NCI-H82 (cell line): ENCODE measurements around the gene PDLIM7.
"Not testable (repeated sequence)": the region's sequence is repeated elsewhere in the genome, so short reads cannot be mapped to it uniquely, and the experiment has no call there.

ENCODE experiments used
- DNase-seq: peaks from one replicate; lab custom pipeline; 2025; lab: John Stamatoyannopoulos, UW

The PDLIM7 gene

DNA sequence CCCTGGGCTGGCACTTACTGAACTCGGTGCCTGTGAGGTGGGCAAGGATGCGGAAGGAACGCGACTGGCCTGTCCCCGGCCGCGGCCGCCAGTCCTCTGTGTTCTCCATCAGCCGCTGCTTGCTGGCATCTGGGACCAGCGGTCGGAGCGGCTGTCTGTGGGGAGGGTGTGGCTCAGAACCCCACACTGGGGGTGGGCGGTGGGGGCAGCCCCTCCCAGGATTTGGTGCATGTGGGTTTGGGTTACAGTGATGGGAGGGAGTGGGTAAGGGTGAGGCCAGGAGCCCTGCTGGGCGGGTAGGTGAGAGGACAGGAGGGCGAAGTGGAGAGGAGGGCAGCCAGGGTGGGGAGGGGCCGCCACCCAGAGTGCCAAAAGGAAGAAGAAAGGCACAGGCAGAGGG, 6.4 kb downstream of the PDLIM7 start:
- no peak for DNase-seq

DNA sequence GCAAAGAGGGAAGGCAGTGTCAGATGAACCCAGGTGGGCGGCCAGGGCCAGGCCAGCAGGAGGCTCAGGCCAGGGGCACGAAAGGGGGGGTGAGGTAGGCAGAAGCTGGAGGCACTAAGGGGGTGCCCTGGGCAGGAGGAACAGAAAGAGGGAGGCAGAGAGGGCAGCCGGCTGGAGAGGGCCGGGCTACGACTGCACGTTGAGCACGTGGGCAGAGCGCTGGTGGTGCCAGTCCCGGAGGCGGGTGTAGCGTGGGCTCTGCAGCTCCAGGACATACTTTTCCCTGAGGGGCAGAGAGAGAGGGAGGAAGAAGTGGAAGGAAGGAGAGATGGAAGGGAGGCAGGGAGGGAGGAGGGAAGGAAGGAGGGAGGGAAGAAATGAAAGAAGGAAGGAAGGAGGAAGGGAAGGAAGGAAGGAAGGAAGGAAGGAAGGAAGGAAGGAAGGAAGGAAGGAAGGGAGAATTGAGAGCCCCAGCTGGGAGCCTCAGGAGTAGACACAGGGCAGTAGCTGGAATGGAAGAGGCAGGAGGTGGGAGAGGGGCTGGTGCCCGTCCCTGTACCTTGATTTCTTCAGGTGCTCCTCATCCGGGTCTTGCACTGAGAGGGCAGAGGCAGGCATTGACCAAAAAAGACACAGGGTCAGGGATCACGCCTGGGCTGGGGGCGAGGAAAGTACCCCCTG, 7.0 kb downstream of the PDLIM7 start:
- no peak for DNase-seq

DNA sequence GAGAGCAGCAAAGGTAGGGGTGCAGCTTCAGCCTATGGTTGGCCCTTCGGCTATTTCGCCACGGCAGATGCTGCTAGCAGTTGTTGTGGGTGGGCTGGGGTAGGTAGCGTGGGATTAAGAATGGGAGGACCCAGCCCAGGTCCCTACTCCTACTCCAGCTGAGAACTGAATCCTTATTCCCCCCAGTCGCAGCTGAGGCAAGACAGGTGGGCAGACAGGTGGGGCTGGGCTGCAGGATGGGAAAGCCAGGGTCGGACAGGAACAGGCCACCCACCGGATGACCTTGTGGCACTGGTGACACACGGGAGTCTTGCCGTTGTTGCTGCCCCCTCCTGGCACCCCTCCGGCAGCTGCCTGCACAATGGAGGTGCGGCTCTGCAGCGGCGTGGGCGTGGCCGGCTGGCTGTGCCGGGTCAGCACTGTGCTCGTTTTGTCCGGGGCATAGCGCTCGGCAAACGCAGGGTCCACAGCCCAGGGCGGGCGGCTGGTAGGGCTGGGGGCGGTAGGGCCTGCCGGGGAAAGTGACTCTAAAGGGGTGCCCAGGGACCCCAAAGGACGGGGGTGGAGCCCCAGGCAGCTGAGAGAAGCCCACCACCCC, 8.2 kb downstream of the PDLIM7 start:
- peak; percentile 58 for DNase-seq

DNA sequence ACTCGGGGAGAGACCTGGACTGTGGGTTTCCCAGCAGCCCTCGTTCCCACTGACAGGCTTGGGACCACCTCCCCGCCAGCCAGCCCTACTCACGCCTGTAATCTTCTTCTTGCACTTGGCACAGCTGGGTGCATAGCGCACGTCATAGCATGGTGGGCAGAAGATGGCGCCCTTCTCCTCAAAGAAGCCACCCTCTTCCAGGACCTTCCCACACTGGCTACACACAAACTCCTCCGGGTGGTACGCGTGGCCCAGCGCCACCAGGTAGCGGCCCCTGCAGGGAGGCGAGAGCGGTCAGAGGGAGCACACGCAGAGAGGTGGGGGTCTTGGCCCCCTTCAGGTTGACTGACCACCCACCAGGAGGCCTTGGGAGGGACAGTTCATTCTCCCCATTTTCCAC, 9.4 kb downstream of the PDLIM7 start:
- no peak for DNase-seq

DNA sequence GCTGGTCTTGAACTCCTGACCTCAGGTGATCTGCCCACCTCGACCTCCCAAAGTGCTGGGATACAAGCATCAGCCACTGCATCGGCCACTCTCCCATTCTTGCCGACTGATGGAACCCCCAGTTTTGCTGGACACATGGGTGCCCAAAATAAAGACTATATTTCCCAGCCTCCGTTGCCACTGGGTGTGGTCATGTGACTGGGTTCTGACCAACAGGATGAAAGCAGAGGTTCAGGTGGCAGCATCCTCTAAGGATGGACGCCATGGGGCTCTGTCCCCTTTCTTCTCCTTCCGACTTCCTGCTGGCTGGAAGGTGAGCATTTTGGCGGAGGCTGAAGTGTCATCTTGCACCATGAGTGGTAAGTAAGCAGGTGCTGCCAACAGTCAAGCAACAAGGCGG, 10.3 kb downstream of the PDLIM7 start:
- no peak for DNase-seq

DNA sequence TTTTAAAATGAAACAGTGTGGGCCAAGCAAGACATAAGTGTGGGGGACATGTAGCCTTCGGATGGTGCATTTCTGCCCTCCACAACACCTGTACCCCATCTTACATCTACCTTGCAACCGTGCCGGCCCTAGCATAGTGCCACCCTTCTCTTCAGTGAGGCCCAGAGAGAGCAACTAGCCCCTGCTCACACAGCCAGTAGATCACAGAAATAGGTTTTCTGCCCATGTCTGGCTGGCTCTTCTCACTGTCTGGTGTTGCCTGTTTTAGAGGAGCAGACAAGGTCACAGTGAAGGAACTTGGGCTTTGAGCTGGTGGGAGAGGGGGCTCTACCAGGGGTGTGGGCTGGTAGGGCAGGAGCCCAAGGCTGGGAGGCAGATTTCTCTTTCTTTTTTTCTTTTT, 11.1 kb downstream of the PDLIM7 start:
- DNase-seq, result no peak

DNA sequence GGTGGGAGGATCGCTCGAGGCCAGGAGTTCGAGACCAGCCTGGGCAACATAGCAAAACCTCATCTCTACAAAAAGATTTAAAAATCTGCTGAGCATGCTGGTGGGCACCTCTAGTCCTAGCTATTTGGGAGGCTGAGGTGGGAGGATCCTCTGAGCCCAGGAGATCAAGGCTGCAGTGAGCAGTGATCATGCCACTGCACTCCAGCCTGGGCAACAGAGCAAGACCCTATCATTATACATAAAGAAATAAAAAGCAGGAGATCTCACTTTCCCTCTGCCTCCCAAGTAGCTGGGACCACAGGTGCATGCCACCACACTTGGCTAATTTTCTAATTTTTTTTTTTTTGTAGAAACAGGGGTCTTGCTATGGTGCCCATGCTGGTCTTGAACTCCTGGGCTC, 11.7 kb downstream of the PDLIM7 start:
- DNase-seq, result not testable (repeated sequence)

DNA sequence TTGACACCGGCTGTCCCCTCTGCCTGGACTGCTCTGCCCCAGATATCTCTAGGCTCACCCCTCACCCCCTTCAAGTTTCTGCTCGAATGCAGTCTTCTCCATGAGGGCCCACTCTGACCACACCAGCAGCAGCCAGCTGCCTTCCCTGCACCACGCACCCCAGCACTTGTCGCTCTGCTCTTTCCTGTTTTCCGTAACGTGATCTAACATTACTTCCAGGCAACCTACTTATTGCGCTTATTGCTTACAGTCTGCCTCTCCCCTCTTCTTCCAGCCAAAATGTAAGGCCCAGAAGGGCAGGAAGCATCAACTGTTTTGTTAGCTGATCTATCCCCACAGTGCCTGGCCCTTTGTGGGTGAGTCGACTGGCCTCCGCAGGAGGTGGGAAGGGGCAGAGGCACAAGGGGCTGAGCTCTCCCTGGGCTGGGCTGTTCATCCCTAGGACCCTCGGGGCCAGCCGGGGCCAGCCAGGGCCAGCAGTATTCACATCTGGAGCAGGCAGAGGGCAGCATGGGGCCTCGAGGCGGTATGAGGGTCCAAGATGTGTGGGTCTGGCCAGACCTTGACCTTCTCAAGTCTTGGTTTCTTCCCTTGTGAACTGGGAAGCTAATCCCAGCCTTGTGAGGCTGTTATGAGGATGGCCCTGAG, 12.4 kb downstream of the PDLIM7 start:
- DNase-seq, result no peak

DNA sequence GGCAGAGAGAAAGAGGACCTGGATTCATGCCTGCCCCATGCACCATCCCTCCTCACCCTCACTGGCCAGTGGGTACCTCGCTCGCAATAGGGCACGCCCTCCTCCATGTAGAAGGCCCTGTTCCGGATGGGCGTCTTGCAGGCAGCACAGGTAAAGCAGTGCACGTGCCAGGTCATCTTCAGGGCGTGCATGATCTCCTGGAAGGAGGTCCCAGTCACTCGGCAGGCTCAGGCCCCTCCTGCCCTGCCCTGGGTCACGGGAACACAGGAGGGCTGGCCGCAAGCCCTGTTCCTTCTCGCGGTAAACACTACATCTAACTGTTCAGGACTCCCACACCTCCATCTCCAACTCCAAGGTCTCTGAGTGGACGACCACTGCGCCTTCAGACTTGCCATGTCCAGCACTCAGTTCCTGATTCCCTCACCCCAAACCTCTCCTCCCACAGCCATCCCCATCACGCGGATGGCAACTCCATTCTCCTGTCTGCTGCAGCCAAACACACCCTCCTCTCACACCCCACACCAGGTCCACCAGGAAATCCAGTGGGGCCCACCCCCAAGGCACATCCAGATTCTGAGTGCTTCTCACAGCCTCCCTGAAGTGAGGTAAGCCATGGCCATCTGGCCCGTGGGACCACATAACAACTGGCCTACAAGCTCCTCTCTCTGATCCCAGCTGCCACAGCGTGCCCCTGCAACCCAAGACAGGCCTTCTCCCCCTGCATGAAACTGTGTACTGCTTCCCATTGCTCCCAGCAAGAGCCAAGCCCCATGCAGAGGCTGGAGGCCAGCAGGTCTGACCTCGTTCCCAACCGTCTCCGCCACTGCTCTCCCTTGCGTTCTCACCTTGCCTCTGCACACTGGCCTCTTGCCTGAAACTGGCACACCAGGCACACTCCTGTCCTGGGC, 13.2 kb downstream of the PDLIM7 start:
- DNase-seq, result peak; percentile 75

DNA sequence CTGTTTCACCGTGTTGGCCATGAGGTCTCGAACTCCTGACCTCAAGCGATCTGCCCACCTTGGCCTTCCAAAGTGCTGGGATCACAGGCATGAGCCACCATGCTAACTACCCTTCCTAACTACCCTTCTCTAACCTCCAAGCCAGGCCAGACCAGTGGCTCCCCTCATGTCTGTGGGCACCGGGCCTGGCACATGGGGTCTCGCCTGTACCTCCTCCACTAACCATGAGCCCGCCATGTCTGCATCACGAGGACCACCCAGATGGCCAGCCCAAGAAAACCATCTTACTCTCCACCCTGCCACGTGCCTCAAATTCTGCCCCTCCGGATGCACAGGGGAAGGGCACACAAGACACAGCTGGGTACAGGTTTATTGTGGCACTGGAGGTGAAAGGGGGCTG, 14.4 kb downstream of the PDLIM7 start:
- DNase-seq, result no peak

DNA sequence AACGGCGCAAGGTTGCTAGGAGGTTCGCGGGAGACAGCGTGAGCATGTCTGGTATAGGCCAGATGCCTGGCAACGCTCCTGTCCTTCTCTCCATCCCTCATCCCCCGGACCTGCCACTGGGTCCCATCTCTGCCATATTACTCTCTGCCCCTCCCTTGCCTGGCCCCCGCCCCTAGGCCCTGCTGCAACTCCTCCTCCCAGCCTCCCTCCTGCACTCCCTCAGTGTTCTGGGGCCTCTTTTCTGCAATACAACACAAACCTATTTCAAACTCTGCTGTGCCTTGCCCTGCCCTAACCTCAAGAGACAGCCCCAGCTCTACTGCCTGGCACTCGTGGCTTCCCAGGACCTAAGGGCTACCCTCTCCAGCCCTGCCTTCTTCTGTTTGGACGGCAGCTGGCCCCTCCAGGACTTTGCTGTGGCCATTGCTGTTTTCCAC, 15.0 kb downstream of the PDLIM7 start:
- DNase-seq, result no peak

DNA sequence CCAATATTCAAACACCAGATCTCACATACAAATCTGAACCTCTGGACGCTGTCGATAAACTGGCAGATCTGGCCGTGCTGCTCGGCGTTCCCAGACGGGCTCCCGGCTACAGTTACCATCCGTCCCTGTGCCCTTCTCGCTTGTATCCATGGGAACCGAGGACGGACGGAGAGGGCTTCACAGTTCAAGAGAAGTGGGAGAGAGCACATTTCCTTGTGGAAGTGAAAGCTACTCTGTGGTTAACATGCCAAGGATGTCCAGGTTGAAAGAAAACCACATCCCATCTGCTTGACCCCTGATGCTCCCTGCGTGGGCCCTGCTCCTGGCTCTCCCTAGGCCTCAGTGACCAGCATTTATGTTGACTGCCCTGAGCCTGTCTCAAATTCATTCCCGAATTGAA, 17.6 kb downstream of the PDLIM7 start:
- DNase-seq, result no peak

DNA sequence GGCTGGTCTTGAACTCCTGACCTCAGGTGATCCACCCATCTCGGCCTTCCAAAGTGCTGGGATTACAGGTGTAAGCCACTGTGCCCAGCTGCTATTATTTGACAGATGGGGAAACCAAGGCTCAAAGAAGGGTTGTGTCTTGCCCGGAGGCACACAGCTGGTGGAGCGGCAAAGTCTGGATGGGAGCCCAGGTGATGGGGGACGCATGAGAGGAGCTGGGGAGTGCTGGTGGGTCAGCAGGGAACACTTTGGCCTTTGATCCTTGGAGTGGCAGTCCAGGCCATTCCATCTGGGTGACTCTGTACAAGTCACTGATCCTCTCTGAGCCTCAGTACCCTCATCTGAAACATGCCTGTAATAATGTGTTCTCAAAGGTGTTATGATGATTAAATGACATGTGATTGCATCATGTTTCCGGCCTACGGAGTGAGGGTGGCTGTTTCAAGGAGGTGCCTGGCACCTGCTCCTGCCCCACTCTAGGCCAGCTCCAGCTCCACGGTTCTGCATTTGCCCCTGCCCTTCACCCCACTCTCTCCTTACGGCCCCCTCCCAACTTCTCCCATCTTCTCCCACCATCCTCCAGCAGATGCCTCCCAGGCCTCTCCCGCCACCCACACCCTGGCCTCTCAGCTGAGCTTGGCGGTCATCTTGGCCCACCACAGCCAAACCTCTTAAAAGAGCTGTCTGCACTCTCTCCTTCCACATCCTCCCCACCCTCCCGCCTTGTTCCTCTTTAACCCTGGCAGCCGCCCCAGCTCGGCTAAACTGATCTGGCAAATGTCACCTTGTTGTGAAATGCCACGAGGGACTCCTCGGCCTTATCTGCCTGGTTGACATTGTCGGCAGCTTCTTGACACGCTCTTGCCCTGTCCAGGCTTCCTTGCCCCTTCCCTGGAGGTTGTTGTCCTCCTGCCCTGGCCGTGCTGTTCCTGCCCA, 18.4 kb downstream of the PDLIM7 start:
- no peak for DNase-seq

DNA sequence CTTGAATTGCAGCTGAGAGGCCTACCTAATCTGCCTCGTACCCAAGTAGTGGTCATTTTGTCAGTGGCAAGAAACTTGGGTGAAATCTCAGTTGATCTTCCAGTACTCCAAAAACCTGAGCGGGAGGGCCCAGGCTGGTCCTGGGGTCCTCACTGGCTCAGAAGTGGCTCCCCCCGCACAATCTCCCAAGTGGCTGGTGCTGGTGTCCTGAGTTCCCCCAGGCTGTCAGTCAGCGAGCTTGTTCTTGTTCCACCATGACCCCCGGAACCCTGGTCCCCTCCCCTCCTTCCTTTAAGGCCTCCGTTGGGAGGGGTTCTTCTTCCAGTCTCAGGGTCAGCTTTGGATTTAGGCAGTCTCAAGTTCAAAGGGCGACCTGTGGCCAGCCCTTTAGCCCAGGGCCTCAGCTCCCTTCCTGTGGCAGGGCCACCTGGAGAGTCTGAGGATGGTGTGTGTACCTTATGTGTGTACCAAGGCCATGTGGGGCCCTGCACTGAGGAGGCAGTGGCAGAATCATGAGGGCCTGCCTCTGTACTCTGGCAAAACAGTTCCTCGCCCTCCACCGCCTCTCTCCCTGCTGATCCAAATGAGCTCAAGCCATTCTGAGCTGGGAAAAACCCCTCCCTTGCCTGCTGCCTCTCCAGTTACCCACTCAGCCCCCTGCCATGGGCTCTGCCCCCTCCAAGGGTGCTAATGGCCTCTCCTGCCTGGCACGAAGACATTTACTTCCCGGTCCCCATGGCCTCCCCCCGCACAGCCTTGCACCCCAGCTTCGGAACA, 19.5 kb downstream of the PDLIM7 start:
- DNase-seq, result no peak

DNA sequence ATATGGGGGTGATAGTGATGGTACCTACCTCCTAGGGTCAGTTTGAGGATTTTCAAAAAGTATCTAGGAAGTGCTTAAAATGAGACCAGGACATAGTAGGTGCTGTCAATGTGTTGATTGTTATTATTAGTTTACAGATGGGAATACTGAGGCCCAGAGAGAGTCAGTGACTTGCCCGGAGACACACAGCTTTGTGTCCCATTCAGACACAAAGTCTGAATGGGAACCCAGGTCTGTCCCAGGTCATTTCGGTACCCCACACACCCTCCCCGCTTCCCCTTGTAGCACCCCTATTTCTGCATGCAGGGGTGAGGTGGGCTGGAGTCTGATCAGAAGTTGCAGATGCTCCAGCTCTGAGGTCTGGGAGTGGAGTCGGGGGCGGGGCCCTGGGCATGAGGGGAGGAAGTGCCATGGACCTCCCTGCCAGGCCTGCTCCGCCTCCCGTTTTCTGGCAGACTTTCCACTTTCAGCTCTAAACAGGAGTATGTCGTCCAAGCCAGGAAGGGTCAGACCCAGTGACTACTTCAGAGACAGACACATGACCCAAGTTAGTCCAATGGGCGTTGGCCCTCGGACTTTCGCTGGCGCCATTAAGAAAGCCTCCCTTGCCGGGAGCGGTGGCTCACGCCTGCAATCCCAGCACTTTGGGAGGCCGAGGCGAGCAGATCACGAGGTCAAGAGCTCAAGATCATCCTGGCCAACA, 20.7 kb downstream of the PDLIM7 start:
- no peak for DNase-seq

DNA sequence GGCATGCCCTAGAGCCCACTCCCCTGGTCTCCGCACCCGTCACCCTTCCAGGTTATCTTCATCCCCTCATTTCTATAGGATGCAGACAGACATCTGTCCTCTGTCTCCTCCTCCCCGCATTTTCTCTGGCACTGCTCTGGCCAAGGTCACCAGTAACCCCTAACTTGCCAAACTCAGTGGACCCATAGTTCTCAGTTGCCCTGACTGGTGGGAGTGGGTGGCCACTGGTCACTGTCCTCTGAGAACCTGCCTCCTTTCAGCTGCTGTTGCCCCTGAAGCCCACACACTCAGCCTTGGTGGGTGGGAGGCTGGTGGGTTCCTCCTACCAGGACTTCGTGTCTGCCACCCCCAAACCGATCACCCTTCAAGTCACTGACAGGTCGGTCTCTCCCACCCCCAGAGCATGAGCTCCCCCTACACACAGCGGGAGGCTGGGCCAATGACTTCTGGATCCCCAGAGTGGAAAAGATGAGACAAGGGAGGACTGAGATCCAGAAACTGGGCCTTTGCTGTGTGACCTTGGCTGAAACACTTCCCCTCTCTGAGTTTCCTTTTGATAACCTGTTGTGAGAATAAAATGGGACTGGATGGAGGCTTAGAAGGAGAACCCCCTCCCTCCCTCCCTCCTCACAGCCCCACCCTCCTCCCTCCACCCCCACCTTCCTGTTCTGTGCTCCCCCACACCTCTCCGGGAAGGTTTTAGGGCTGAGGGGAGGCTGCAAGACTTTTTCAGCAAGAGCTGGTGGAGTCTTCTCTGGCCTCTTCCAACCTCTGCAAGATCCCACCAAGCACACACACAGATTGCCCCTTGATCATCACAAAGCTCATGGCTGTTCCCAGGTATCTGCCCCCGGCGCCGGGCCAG, 21.6 kb downstream of the PDLIM7 start:
- no peak for DNase-seq

DNA sequence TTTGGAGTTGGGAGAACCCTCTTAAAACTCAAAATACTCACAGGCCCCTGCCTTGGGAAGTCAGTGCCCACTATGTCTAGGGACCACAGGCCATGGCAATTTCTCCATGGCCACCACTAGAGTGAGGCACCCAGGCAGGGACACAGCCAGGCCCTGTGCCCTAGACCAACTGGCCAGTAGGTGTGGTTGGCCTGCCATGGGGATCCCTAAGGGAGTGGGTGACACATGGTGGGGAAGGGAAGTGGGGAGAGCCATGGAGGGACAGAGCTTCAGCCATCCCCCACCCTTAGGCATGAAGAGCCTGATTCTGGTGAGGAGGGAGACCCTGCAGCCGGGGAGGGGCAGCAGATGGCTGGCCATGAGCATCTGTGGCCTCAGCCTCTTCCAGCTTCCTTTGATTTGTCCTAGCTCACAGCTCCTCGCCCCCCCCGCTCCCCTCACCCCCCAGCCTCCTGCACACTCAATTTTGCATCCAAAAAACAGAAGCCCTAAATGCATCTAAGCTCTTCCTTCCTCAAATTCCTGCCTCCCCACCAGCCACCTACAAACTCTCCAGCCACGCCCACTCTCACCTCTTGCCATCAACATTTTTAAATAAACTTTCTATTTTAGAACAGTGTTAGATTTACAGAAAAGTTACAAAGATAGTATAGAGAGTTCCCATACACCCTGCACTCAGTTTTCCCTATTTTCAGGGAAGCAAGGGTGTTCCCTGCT, 22.4 kb downstream of the PDLIM7 start:
- peak; percentile 50 for DNase-seq

DNA sequence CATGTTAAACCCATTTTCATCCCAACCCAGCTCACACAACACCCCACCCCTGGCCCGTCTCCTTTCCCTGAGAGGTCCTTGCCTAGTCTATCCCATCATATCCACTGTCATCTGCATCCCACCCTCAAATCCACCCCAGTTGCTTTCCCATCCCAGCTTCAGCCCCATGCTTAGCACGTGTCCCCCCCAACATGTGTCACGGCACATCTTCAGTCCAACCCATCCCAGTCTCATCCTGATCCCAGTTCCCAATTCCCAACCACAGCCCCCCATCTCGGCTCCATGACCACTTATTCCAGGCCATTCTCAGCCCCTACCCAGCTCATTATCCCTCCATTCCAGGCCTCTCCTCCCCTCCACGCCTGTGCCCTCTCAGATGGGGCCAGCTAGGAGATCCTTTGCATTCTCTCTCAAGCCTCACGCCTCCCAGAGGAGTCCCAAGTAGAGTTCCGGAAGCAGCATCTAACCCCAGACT, 23.4 kb downstream of the PDLIM7 start:
- DNase-seq, result no peak
